Progenitor cell of endocrine pancreas (in vitro differentiated cells): ENCODE results near the gene TTLL11. TPM values are rescaled to one million over a fixed set of nuclear protein-coding genes. Genes with fewer than 3 reads are reported as not detected.

Source experiments
- DNase-seq: peaks from one replicate; pipeline ENCODE4 v3.0.0; 2021; ENCODE audit warnings: low spot score; ENCODE audit not compliant: unreplicated experiment
- H3K27ac Mint-ChIP-seq: 2 replicates; pipeline ENCODE4 v1.8.0; 2021; ENCODE audit warnings: mild to moderate bottlenecking, moderate library complexity, mixed read lengths
- H3K27me3 Mint-ChIP-seq: 2 replicates; pipeline ENCODE4 v1.8.0; 2021; ENCODE audit warnings: mixed read lengths
- H3K36me3 Mint-ChIP-seq: 2 replicates; pipeline ENCODE4 v1.8.0; 2022; ENCODE audit warnings: mixed read lengths; ENCODE audit not compliant: insufficient read depth
- H3K4me1 Mint-ChIP-seq: 2 replicates; pipeline ENCODE4 v1.8.0; 2021; ENCODE audit warnings: low read depth, mixed read lengths
- H3K4me3 Mint-ChIP-seq: 2 replicates; pipeline ENCODE4 v1.8.0; 2021; ENCODE audit warnings: low read depth, mild to moderate bottlenecking, moderate library complexity, mixed read lengths
- H3K9me3 Mint-ChIP-seq: 2 replicates; pipeline ENCODE4 v1.8.0; 2021; ENCODE audit warnings: low read depth, mixed read lengths
- CTCF ChIP-seq: fragments of 200-600 bp; sonication (generic); IDR thresholded peaks from one replicate; pipeline ENCODE4 v1.5.0; 2021; ENCODE audit warnings: antibody characterized with exemption, mild to moderate bottlenecking; ENCODE audit not compliant: unreplicated experiment
- total RNA-seq: library from RNA; stranded (reverse); gene quantifications from 2 replicates; pipeline ENCODE4 v1.2.1, GENCODE V29; 2021

TTLL11 gene
- total RNA-seq, 1 donor from 2014 or later: 5.3 TPM

GRCh38 chr9:121924700-121925099 is 168.4 kb downstream of the TTLL11 start:
- DNase-seq: no peak
- H3K36me3 Mint-ChIP-seq: no peaks in the 10 kb centered on the region
- H3K4me3 Mint-ChIP-seq: no peak overlapping the region
- H3K27ac Mint-ChIP-seq: no peak overlapping the region
- peaks cover 7% of the 10 kb centered on the region for H3K27me3 Mint-ChIP-seq
- H3K4me1 Mint-ChIP-seq: peaks cover 8% of the 10 kb centered on the region
- H3K9me3 Mint-ChIP-seq: no peaks in the 10 kb centered on the region
- TF ChIP-seq CTCF: no peak

GRCh38 chr9:121921444-121921843 is 171.7 kb downstream of the TTLL11 start:
- no peak for TF ChIP-seq CTCF
- Mint-ChIP-seq H3K27ac (no peak overlapping the region), H3K9me3 (no peaks in the 10 kb centered on the region), H3K27me3 (peaks cover 7% of the 10 kb centered on the region), H3K4me3 (no peak overlapping the region), H3K36me3 (no peaks in the 10 kb centered on the region), H3K4me1 (peaks cover 8% of the 10 kb centered on the region)
- no peak for DNase-seq

DNA sequence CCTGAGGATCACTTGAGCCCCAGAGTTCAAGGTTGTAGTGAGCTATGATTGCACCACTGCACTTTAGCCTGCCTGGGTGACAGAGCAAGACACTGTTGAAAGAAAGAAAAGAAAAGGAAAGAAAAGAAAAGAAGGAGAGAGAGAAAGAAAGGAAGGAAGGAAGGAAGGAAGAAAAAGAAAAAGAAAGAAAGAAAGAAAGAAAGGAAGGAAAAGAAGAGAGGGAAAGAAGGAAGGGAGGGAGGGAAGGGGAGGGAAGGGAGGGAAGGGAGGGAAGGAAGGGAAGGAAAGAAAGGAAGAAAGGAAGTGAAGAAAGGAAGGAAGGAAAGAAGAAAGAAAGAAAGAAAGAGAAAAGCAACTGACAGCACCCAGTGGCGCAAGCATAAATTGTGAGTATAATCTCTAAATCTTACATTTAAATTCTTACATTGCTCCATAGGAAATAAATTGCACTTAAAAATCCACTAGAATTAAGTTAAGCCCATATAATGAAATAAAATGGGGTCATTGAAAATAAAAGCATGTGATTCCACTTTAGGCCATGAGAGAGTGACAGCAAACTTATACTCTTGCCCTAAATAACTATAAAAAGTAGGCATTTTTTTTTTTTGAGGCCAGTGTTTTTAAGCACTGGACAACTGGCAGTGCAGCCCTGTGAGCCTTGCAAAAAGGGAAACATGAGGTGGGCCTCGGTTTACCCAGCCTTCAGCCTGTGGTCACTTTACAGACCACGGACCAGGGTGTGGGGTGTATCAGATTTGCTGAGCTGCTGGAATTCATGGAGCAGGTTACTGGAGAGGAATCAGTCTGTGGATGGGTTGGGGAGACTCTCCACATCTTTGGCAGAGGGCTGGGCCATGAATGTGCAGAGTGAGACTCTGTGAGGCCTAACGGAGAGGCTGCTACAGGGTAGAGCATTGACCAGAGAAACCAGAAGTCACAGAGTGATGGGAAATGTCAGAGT is 175.5 kb downstream of the TTLL11 start:
- TF ChIP-seq CTCF: no peak
- Mint-ChIP-seq H3K9me3 (no peaks in the 10 kb centered on the region), H3K36me3 (no peaks in the 10 kb centered on the region), H3K4me3 (no peak overlapping the region), H3K27ac (no peak overlapping the region), H3K4me1 (peaks cover 8% of the 10 kb centered on the region), H3K27me3 (peaks cover 3% of the 10 kb centered on the region)
- no peak for DNase-seq

GRCh38 chr9:121915304-121915625 is 177.8 kb downstream of the TTLL11 start:
- no peak for TF ChIP-seq CTCF
- H3K4me1 Mint-ChIP-seq: peaks cover 3% of the 10 kb centered on the region
- no peaks in the 10 kb centered on the region for H3K9me3 Mint-ChIP-seq
- H3K27ac Mint-ChIP-seq: no peak overlapping the region
- H3K4me3 Mint-ChIP-seq: no peak overlapping the region
- peaks cover 4% of the 10 kb centered on the region for H3K27me3 Mint-ChIP-seq
- DNase-seq: no peak
- H3K36me3 Mint-ChIP-seq: no peaks in the 10 kb centered on the region

DNA sequence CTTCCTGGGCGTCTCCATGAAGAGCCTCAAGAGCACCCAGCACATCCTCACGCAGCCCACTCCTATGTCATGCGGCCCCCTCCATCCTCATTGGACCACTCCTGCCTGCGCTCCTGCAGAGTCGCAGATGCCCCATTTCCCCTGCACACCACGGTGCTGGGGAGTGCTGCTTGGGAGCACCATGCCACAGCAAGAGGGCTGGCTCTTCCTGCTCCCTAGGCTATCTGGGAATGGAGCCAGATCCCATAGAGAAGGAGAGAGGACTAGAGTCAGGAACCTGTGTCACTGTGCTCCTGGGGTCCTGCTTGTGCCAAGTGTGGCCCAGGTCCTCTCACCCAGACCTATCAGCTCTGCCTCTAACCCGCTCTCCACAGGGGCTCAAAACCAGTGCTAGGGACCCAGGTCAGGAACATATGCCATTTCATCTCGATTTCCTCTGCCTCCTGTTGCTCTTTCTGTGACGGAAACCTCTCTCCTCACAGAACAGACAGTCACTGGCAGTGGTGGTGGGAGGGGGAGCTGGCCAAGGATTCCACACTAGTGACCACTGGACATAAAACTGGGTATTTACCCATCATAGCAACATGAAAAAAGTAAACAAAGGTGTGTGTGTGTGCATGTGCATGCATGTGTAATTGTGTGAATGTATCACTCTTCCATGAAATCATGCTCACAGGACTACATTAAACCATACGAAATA is 178.4 kb downstream of the TTLL11 start:
- TF ChIP-seq CTCF: no peak
- H3K27ac Mint-ChIP-seq: no peak overlapping the region
- H3K36me3 Mint-ChIP-seq: no peaks in the 10 kb centered on the region
- H3K27me3 Mint-ChIP-seq: peaks cover 8% of the 10 kb centered on the region
- DNase-seq: no peak
- H3K9me3 Mint-ChIP-seq: no peaks in the 10 kb centered on the region
- H3K4me3 Mint-ChIP-seq: no peak overlapping the region
- peaks cover 3% of the 10 kb centered on the region for H3K4me1 Mint-ChIP-seq
